HG03469 (cell line): ENCODE measurements around the gene TBC1D24.
"Not testable (repeated sequence)": the region's sequence is repeated elsewhere in the genome, so short reads cannot be mapped to it uniquely, and the experiment has no call there.

Experiments used
- ATAC-seq: cut with Tn5 transposase; IDR thresholded peaks from one replicate; pipeline ENCODE4 v1.9.1; 2021; ENCODE audit warnings: mild to moderate bottlenecking, moderate library complexity, moderate number of reproducible peaks; ENCODE audit not compliant: unreplicated experiment

Gene TBC1D24

GRCh38 chr16:2554709-2555425 is 79.9 kb downstream of the TBC1D24 start:
- ATAC-seq: not testable (repeated sequence)
